ENCODE results near the gene BNIPL.

DNA sequence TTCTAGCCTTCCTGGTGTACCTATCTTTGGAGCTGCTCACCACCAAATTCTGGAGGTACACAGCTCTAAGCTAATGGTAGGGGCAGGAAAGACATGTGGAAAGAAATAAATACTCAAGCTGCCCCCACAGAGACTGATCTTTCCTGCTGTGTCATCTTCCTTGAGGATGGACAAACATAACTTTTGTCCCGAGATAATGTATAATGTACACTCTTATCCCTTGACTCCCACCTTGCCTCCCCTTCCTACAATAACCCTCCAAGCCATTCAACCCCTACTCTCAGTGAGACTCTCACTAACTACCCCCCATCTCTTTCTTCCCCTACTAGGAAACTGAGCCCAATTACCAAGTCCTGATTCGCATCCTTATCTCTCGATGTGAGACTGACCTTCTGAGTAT is 42.1 kb upstream of the BNIPL start:
- TF ChIP-seq, protein P1, sequence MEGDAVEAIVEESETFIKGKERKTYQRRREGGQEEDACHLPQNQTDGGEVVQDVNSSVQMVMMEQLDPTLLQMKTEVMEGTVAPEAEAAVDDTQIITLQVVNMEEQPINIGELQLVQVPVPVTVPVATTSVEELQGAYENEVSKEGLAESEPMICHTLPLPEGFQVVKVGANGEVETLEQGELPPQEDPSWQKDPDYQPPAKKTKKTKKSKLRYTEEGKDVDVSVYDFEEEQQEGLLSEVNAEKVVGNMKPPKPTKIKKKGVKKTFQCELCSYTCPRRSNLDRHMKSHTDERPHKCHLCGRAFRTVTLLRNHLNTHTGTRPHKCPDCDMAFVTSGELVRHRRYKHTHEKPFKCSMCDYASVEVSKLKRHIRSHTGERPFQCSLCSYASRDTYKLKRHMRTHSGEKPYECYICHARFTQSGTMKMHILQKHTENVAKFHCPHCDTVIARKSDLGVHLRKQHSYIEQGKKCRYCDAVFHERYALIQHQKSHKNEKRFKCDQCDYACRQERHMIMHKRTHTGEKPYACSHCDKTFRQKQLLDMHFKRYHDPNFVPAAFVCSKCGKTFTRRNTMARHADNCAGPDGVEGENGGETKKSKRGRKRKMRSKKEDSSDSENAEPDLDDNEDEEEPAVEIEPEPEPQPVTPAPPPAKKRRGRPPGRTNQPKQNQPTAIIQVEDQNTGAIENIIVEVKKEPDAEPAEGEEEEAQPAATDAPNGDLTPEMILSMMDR (IDR thresholded peaks at IDR 0.05) = no peak
- TF ChIP-seq POLR2A (IDR thresholded peaks at IDR 0.05) (no peak), EP300 (IDR thresholded peaks at IDR 0.05) (no peak), POLR2AphosphoS5 (IDR thresholded peaks at IDR 0.05) (no peak)

Data from stomach (tissue), 4 donors.